Esophagus muscularis mucosa (tissue), 3 donors: Measurements from ENCODE around the gene UQCRH.

Source experiments
- CTCF ChIP-seq, 3 experiments: fragments of 200-600 bp in 2 of 3; fragments of 450-650 bp in 1 of 3; sonication (generic) in 2 of 3; IDR thresholded peaks; one replicate each; pipeline ENCODE4 v1.5.1; 2017 to 2019; ENCODE audit warnings: antibody characterized with exemption in 3 of 3, mild to moderate bottlenecking in 2 of 3, moderate library complexity in 1 of 3
- POLR2AphosphoS5 ChIP-seq, 2 donors: sonication (generic); formaldehyde crosslinking; IDR thresholded peaks; one replicate each; pipeline ENCODE4 v1.6.1; 2017; ENCODE audit warnings: antibody characterized with exemption in 2 of 2

DNA sequence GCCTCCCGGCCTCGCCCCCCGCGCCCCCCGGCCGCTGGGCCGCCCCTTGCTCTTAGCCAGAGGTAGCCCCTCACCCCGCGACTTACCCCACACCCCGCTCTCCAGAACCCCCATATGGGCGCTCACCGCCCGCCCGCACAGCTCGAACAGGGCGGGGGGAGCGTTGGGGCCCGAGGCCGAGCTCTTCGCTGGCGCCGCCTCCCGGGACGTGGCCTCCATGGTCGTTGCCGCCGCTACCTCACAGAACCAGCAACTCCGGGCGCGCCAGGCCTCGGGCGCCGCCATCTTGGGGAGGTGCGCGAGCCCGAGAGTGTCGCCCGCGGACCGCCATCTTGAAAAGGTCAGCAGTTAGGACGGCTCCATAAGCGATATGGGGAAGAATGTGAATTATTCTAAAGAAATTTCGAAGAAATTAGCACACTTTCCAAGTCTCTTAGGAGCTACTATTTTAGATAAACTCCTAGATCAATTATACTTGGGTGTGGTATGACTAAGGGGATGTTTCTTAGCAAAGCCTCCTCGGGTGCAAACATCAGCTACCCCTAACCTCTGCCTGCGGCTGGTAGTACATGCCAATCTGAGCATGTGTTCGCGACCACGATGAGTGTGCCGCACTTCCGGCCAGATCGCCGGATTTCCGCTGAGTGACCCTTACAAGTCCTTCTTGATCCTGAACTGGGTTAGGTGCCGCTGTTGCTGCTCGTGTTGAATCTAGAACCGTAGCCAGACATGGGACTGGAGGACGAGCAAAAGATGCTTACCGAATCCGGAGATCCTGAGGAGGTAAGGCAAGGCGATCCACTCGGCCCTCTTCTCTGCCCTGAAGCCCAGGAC lies at the start of gene UQCRH, which contains the start of gene LRRC41:
- TF ChIP-seq CTCF (IDR thresholded peaks at IDR 0.05), result no peak
- TF ChIP-seq POLR2AphosphoS5 (IDR thresholded peaks at IDR 0.05), result peak; percentile 95
